Suppressor macrophage (primary cell): ENCODE results near the gene DDX28.
"Not testable (repeated sequence)": the region's sequence is repeated elsewhere in the genome, so short reads cannot be mapped to it uniquely, and the experiment has no call there.

ENCODE experiments used
- DNase-seq, 4 experiments: peaks; one replicate each; pipeline ENCODE4 v3.0.0-alpha.2; 2020 to 2022

DDX28 gene

GRCh38 chr16:68035227-68035626, 12.2 kb upstream of the DDX28 start:
- DNase-seq, result no peak

DNA sequence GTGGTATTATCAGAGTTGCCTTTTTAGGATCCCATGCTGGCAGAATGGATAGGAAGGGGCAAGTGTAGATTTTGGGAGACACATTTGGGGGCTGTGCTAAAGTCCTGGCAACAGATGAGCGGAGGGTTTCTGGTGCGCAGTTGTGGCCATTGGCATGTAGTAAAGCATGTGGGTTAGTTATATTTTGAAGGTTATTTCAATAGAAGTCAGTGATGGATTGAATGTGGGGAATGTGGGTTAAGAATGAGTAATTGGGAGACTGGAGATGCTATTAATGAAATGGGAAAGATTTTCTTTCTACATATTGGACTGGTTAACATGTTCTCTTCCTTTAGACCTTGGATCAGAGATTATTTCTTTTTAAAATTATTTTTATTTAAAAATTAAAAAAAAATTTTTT, 10.1 kb upstream of the DDX28 start:
- DNase-seq, result no peak

DNA sequence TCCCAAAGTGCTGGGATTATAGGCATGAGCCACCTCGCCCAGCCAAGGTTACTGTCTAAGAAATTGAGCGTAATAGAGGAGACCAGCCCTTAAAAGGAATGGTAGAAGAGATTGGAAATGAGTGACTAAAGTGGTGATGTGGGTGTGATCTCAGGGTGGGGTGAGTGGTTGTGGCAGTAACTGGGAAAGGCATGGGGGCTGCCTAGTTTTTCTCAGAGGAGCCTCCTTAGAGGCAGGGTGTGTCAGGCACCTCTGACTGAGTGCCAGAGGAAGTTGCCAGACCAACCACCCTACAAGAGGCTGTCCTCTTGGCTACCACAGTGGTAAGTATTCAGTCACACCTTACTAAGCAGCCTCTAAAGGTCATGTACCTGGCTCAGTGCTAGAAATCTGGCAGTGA, 8.9 kb upstream of the DDX28 start:
- DNase-seq, result no peak

GRCh38 chr16:68030108-68030507, 7.1 kb upstream of the DDX28 start:
- not testable (repeated sequence) for DNase-seq

- DNase-seq, result no peak
Observed at GRCh38 chr16:68028996-68029395, 6.0 kb upstream of the DDX28 start.

DNA sequence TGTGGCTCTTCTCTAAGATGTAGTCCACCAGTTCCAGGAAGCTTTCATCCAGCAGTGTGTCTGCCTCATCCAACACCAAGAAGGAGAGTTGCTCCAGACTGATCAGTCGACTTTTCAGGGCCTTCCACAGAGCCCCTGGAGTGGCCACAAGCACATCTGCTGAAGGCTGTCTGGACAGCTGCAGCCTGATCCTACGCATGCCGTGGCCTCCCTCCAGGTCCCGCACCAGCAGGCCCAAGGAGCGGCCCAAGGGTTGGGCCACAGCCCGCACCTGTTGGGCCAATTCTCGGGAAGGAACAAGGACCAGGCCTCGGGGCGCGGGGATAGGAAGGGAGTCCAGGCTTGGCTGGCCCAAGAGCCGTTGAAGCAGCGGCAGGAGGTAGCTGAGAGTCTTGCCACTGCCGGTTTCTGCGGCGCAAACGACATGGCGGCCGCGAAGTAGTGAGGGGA, 729 bp downstream of the DDX28 start:
- no peak for DNase-seq

DNA sequence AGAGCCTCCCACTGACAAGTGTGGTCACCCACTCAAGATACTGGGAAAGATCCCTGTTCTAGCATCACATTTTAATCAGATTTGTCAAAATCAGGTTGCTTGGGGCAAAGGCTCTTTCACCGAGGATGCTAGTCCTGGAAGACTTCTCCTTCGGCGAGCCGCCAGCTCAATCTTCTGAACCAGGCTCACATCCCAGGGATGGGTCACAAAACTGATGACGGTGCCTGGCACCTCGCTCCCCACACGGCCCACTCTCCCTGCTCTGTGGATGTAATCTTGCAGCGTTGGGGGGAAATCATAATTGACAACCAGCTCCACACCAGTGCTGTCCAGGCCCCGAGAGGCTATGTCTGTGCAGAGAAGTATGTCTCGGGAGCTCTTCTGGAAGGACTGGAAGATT, 1.5 kb downstream of the DDX28 start:
- no peak for DNase-seq

DNA sequence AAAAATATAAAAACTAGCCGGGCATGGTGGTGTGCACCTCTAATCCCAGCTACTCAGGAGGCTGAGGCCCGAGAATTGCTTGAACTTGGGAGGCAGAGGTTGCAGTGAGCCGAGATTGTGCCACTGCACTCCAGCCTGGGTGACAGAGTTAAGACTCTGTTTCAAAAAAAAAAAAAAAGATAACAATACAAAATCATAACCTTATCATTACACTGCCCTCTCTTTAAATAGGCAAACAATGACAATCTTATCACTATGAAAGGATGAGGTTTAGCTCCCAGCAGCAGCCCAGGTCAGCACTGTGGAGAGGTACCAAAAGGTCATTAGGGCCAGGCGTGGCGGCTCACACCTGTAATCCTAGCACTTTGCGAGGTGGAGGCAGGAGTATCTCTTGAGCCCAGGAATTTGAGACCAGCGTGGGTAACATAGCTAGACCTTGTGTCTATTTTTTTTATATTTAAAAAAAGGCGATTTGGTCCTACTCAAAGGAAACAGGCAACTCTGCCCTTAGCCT, 3.8 kb downstream of the DDX28 start:
- DNase-seq, result no peak

DNA sequence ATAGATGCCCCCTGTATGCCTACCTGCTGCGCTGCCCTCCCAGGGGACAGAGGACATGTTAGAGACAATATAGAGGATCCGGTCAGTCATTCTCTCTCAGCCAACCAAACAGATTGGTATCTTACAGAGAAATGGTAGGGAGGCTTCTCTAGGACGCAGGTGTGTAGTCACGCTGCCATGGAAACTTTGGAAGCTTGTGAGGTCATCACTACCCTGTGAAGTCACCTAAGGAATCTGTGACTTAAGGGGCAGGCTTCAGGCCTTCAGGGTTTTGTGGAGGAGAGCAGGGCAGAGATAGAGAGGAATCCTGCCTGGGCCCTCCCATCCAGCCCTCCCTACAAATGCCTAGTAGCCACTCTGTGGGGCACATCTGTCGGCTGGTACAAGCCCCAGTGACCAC, 7.4 kb downstream of the DDX28 start, which contains the start of gene DPEP2NB:
DPEP2NB (minus strand) TSS at position 231 of the 400 bp plus-strand sequence; CDS start at position 90, 141 bp downstream.
- DNase-seq, result no peak

DNA sequence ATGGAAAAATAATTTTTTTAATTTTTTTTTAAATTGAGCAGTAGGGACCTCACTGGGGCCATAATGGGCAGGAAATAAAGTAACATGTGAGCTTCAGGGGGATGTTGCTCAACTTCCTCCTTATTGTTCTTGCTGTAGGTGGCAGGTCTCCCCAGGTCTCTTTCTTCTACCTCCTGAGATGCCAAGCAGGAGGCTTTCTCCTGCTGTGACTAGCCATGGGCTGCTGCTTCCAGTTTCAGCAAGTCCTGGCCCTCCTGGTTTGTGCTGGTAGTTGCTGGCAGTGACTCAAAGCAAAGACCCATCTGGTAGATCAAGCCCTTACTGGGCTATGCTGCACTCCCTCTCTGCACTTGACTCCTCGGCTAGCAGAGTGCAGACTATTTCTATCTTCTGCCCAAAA, 9.6 kb downstream of the DDX28 start:
- DNase-seq, result peak in 3 of 4 experiments; percentile 35 to 49 (median 44)

GRCh38 chr16:68009872-68010271, 13.2 kb downstream of the DDX28 start:
- not testable (repeated sequence) for DNase-seq

GRCh38 chr16:68009157-68009735, 13.8 kb downstream of the DDX28 start:
- no peak for DNase-seq

- peak; percentile 92 to 98 (median 96) for DNase-seq
Observed at GRCh38 chr16:68005786-68006286, 17.2 kb downstream of the DDX28 start.

- DNase-seq, result peak; percentile 36 to 58 (median 48)
Observed at GRCh38 chr16:68005211-68005610, 17.8 kb downstream of the DDX28 start.

DNA sequence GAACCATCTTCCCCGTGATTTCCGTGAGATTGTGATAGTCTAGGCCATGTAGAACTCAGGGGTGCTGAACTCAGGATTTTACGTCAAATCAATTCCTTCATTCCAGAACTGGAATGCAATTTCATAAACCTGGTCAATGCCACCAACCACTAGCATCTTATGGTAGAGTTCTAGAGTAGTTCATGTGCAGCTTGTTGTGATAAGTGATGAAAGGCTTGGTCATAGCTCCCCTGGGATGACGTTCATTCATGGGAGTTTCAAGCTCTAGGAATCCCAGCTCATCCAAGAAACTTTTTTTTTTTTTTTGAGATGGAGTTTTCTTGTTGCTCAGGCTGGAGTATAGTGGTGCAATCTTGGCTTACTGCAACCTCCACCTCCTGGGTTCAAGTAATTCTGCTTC, 20.0 kb downstream of the DDX28 start:
- DNase-seq, result no peak

GRCh38 chr16:68000450-68000849, 22.6 kb downstream of the DDX28 start:
- DNase-seq, result peak; percentile 38 to 64 (median 60)

GRCh38 chr16:67999985-68000384, 23.0 kb downstream of the DDX28 start:
- DNase-seq, result peak; percentile 45 to 83 (median 78)

- DNase-seq, result peak; percentile 83 to 93 (median 91)
Observed at GRCh38 chr16:67998779-67999688, 24.0 kb downstream of the DDX28 start, which contains the start of gene DPEP2. TSS of gene DPEP2 (minus strand) at chr16:67999484. CDS start at chr16:67993212, 6,272 bp downstream.

GRCh38 chr16:67998231-67998778, 24.7 kb downstream of the DDX28 start:
- DNase-seq, result not testable (repeated sequence)

GRCh38 chr16:67996666-67997065, 26.4 kb downstream of the DDX28 start:
- no peak for DNase-seq

DNA sequence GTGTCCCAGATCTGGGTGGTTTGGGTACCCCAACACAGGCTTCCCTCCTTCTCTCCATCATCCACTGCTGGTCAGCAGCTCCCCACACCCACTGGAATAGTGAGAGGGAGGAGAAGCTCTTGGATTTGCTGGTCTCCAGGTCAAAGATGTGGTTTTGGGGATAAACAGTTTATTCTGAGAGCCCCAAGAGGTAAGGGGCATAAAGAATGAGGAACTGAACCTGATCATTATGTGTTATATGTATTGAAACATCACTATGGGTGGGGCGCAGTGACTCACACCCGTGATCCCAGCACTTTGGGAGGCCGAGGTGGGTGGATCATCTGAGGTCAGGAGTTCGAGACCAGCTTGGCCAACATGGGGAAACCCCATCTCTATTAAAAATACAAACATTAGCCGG, 27.6 kb downstream of the DDX28 start:
- peak; percentile 31 to 68 (median 53) for DNase-seq

GRCh38 chr16:67994040-67994408, 29.0 kb downstream of the DDX28 start:
- not testable (repeated sequence) for DNase-seq
